Thoracic aorta (tissue), 2 donors: ENCODE measurements around the gene KANK4. TPM values are rescaled to one million over a fixed set of nuclear protein-coding genes. Genes with fewer than 3 reads are reported as not detected.

Source experiments
- ATAC-seq: fragments of 150-250 bp; one replicate; pipeline ENCODE4 v1.8.0; 2017; ENCODE audit warnings: low read depth; ENCODE audit not compliant: insufficient number of reproducible peaks, low FRiP score
- DNase-seq: peaks from one replicate; pipeline ENCODE4 v3.0.0-alpha.2; 2020; ENCODE audit warnings: low spot score
- H3K27ac ChIP-seq, 2 donors: fragments of 200-600 bp; sonication (generic); 1 replicate in 1 of 2; 2 replicates in 1 of 2; pipeline ENCODE4 v1.5.1; 2016; ENCODE audit warnings: mild to moderate bottlenecking in 2 of 2, moderate library complexity in 2 of 2
- H3K27me3 ChIP-seq: fragments of 200-600 bp; sonication (generic); replicated peaks from 2 replicates; pipeline ENCODE4 v1.6.0; 2016; ENCODE audit warnings: mild to moderate bottlenecking; ENCODE audit not compliant: insufficient read depth
- H3K36me3 ChIP-seq: fragments of 200-600 bp; sonication (generic); one replicate; pipeline ENCODE4 v1.5.1; 2016
- H3K4me1 ChIP-seq, 2 donors: fragments of 200-600 bp; sonication (generic); 1 replicate in 1 of 2; 2 replicates in 1 of 2; pipeline versions ENCODE4 v1.5.1 to v1.6.0; 2016; ENCODE audit warnings: low read depth in 2 of 2, mild to moderate bottlenecking in 1 of 2; ENCODE audit not compliant: control insufficient read depth in 1 of 2
- H3K4me3 ChIP-seq: fragments of 200-600 bp; sonication (generic); 2 replicates; pipeline ENCODE4 v1.5.1; 2016; ENCODE audit warnings: mild to moderate bottlenecking
- H3K9me3 ChIP-seq: fragments of 200-600 bp; sonication (generic); 2 replicates; pipeline ENCODE4 v1.5.1; 2016
- CTCF ChIP-seq: fragments of 200-600 bp; sonication (generic); IDR thresholded peaks from one replicate; pipeline ENCODE4 v1.5.1; 2019; ENCODE audit warnings: antibody characterized with exemption
- total RNA-seq, 2 donors: library from RNA; depleted of rRNA; stranded (reverse); fragments of >200 nt; gene quantifications; one replicate each; pipeline versions ENCODE4 v1.1.0 to v1.2.3, GENCODE V29; 2016

Gene KANK4
- total RNA-seq, 2 donors from 2014 or later = 0.28 TPM; not detected in 1

- ATAC-seq (no peak), DNase-seq (no peak)
- H3K27ac ChIP-seq = no peak within 1 kb of the TSS
- no peak for TF ChIP-seq CTCF
- H3K27me3 ChIP-seq = peaks cover 5% of the 10 kb centered on the region
- H3K36me3 ChIP-seq = no peaks in the 10 kb centered on the region
- H3K4me1 ChIP-seq = no peaks in the 10 kb centered on the region
- no peaks in the 10 kb centered on the region for H3K9me3 ChIP-seq
- H3K4me3 ChIP-seq = no peak within 1 kb of the TSS
These were observed 124.3 kb downstream of the KANK4 start, which contains the start of gene L1TD1 for GRCh38 chr1:62194651-62195544. Gene L1TD1 (plus strand): TSS chr1:62194849. CDS start chr1:62206629, 11,780 bp downstream.

- no peak for TF ChIP-seq CTCF
- Histone ChIP-seq H3K9me3 (no peaks in the 10 kb centered on the region), H3K36me3 (no peaks in the 10 kb centered on the region), H3K4me3 (no peak overlapping the region), H3K4me1 (no peaks in the 10 kb centered on the region), H3K27me3 (no peaks in the 10 kb centered on the region), H3K27ac (no peak overlapping the region)
- ATAC-seq = no peak
- no peak for DNase-seq
These were observed 131.1 kb downstream of the KANK4 start for GRCh38 chr1:62188111-62188510.

GRCh38 chr1:62187548-62187947 is 131.7 kb downstream of the KANK4 start:
- Histone ChIP-seq H3K27me3 (no peaks in the 10 kb centered on the region), H3K4me1 (no peaks in the 10 kb centered on the region), H3K9me3 (no peaks in the 10 kb centered on the region), H3K4me3 (no peak overlapping the region), H3K27ac (no peak overlapping the region), H3K36me3 (no peaks in the 10 kb centered on the region)
- ATAC-seq (no peak), DNase-seq (no peak)
- no peak for TF ChIP-seq CTCF

Other genes with a start within 250 kb of the KANK4 start
- gene L1TD1, start 124.6 kb downstream of the KANK4 start, total RNA-seq = under 1 TPM in 1 of 2 donors, not detected in 1; 0.63 TPM
- gene USP1, start 117.6 kb upstream of the KANK4 start, total RNA-seq = 10 to 100 TPM; 19.8 to 27.9 TPM